T47D (cell line): ENCODE results near the gene CSNK1D.

Experiments
- DNase-seq, 2 experiments: peaks; one replicate each; pipeline versions ENCODE4 v3.0.0 to v3.0.0-alpha.2; 2011 to 2012; ENCODE audit warnings: low read depth in 1 of 2, low spot score in 1 of 2
- JUND ChIP-seq: IDR thresholded peaks from 2 replicates; pipeline ENCODE4 v1.6.1; 2012; ENCODE audit warnings: low read depth
- in situ Hi-C: cut with HindIII; loops from 2 replicates; pipeline ENCODE4 v1.10.0; 2016; ENCODE audit warnings: low sequenced_read_pairs, low pct_unique_long_range_greater_than_20kb

The CSNK1D gene

GRCh38 chr17:82232876-82233785 is 40.4 kb downstream of the CSNK1D start:
- in situ Hi-C loops, result no loop called here
- DNase-seq, result no peak
- TF ChIP-seq JUND, result no peak

GRCh38 chr17:82232322-82232820 is 41.1 kb downstream of the CSNK1D start:
- in situ Hi-C loops, result no loop called here
- DNase-seq, result no peak
- no peak for TF ChIP-seq JUND

GRCh38 chr17:82231562-82232321 is 41.8 kb downstream of the CSNK1D start:
- no peak for TF ChIP-seq JUND
- peak; percentile 82 to 95 for DNase-seq
- in situ Hi-C loops, result no loop called here

- in situ Hi-C loops, result no loop called here
- no peak for TF ChIP-seq JUND
- DNase-seq, result no peak
Measured at GRCh38 chr17:82231312-82231561, 42.3 kb downstream of the CSNK1D start.

DNA sequence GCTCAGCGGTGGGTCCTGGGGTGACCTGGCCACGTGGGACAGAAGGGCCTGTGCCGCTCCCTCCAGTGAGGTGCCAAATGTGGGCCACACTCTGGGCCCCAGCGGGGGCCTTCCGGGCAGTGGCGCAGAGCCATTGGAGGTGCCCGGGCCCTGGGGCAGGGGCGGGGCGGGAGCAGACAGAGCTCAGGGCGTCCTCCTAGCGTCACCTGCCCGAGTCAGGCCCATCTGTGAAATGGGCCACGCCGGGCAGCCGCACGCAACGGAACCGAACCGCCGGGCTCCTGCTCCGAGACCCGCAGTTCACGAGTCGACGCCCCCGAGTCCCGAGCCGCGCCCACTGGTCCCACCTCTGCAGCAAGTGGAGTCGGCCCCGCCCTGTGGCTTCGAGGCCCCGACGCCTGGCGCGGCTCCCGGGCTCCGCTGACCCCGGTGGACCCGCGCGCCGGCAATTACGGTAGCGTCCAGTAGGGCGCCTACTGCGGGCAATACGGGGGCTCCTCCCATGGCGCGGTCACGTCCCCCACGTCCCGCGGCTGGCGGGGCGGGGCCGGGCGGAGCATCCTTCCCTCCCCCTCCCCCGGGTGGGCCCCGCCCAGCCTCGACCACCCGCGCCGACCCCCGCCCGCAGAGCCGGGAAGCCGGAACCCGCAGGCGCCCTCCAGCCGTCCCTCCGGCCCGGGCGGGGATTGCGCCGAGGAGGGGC is 42.7 kb downstream of the CSNK1D start:
- in situ Hi-C loops, result no loop called here
- TF ChIP-seq JUND, result no peak
- peak; percentile 88 to 91 for DNase-seq

DNA sequence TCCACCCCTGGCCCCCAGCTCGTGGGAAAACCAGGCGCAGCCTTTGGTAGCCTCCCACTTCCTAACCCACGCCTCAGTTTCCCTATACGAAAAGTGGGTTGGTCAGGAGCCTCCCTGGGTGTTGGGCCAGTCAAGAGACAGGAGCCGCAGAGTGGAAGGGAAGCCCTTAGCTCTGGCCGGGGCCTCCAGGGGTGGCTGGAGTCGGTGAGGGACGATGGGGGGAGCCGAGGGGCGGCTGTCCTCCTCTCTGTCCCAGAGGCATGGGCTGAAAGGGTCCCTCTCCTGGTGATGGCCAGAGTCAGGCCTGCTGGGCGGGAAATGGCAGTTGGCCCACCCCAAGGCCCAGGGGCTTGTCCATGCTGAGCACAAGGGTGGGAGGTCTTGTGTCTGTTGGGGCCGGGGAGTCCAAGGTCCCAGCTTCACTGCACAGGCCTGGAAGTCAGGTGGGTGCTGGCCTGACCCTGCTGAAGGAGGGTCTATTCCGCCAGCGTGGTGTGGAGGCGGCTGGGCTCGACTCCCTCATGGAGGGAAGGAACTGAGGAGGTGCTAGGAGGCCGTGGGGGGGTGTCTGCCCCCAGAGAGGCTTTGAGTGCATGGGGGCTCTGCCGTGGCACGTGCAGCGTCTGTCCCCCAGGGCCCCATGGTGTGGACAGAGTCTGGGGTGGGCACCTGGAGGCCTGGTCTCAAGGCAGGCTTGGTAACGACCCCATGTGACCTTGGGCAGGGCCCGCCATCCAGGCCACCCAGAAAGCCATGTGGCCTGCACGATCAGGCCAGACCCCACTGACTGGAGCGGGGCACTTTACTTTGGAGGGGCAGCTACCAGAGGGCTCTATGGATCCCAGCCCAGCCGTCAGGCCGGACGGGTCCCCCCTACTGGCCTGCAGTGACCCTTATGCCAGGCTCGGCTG is 43.5 kb downstream of the CSNK1D start:
- no peak for TF ChIP-seq JUND
- in situ Hi-C loops, result no loop called here
- DNase-seq, result no peak

- in situ Hi-C loops, result no loop called here
- peak in 1 of 2 experiments; percentile 69 for DNase-seq
- no peak for TF ChIP-seq JUND
Measured at GRCh38 chr17:82228842-82229697, 44.4 kb downstream of the CSNK1D start, which contains the start of gene SLC16A3. SLC16A3 (plus strand) TSS chr17:82229042; CDS start chr17:82236009, 6,967 bp downstream.

DNA sequence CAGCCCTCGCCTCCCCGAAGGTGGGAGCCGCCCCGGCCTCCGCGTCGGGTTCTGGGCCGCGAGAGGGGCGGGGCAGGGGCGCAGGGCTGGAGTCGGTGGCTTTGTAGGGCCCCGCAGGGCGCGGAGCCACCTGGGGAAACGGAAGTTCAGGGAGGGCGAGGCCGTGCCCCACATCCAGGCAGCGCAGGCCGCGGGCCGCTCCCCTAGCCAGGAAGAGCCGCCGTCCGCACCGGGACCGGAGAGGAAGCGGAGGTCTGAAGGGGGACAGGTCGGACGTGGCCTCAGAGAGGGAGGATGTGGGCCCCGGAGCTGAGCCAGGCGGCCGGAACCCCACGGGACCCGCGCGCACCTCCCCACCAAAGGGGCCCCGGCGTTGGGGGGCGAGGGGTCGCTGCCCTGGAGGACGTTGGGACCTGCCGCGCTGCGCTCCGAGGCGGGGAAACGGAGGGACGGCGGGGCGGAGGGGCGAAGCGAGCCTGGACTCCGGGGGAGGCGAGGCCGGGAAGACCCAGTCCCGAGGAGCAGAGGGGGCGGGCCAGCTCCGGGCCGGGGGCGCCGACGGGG is 45.1 kb downstream of the CSNK1D start:
- TF ChIP-seq JUND, result no peak
- in situ Hi-C loops, result no loop called here
- DNase-seq, result no peak

DNA sequence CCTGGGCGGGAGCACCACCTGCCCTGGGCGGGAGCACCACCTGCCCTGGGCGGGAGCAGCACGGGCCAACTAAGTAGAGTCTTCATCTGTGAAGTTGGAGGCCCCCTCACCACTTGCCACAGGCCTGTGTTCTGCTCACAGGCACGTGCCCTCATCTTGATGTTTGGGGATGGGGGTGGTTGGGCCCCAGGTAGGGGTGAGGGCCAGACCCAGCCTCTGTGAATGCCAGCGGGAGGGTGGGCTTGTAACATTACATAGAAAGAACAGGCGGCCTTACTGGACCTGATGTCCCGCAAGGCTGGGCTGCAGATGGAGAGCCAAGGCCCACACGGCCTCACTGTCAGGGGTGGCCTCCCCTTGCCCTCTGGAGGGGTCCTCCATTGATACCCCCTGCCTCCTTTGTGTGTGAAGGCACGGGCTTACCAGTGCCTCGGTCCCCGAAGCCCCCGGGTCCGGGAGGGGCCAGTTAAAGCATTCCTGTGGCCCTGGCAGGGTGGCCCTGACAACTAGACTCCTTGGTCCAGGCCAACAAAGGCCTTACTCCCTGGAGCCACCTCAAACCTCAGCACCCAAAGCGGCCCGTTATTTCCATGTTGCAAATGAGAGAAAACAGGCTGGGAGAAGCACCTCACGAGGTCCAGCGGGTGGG is 45.7 kb downstream of the CSNK1D start:
- in situ Hi-C loops, result no loop called here
- TF ChIP-seq JUND, result no peak
- DNase-seq, result no peak

GRCh38 chr17:82226809-82227628 is 46.5 kb downstream of the CSNK1D start:
- in situ Hi-C loops, result no loop called here
- TF ChIP-seq JUND, result no peak
- no peak for DNase-seq
